HEK293 (cell line): ENCODE measurements around the gene IQGAP3.
"Not testable (repeated sequence)": the region's sequence is repeated elsewhere in the genome, so short reads cannot be mapped to it uniquely, and the experiment has no call there.

Experiments used
- CTCF ChIA-PET: fragments of 350-600 bp; formaldehyde crosslinking; extraction: SDS; loops from one replicate; lab custom pipeline; 2021; ENCODE audit warnings: antibody characterized with exemption; lab: Yijun Ruan, JAX
- POLR2A ChIA-PET: fragments of 300-600 bp; formaldehyde crosslinking; extraction: SDS; loops from one replicate; lab custom pipeline; 2020; ENCODE audit warnings: antibody characterized with exemption, inconsistent platforms; lab: Yijun Ruan, JAX
- H3K27ac ChIP-seq: fragments of 200-500 bp; sonication (Bioruptor generic); 2 replicates; pipeline ENCODE4 v1.5.1; 2014; ENCODE audit warnings: low read depth, low read length, control low read depth, inconsistent platforms; ENCODE audit errors: extremely low read depth
- H3K36me3 ChIP-seq, 2 experiments: fragments of 200-500 bp in 1 of 2; sonication (Bioruptor generic) in 1 of 2; 1 replicate in 1 of 2; 2 replicates in 1 of 2; pipeline ENCODE4 v1.5.1; 2014 to 2017; ENCODE audit warnings: inconsistent platforms in 2 of 2, low read length in 2 of 2; ENCODE audit not compliant: control insufficient read depth in 2 of 2, insufficient read depth in 1 of 2
- H3K4me1 ChIP-seq: fragments of 200-500 bp; sonication (Bioruptor generic); 2 replicates; pipeline ENCODE4 v1.5.1; 2014; ENCODE audit warnings: mild to moderate bottlenecking, low read length, inconsistent platforms; ENCODE audit not compliant: control insufficient read depth, insufficient read depth
- H3K4me3 ChIP-seq: 2 replicates; pipeline ENCODE4 v1.5.1; 2011; ENCODE audit warnings: low read depth, mild to moderate bottlenecking, control low read depth, low read length, moderate library complexity
- H3K9me3 ChIP-seq: fragments of 200-500 bp; sonication (Bioruptor generic); 2 replicates; pipeline ENCODE4 v1.5.1; 2014; ENCODE audit warnings: low read depth, low read length, inconsistent platforms; ENCODE audit not compliant: control insufficient read depth, insufficient read depth
- BCL11A ChIP-seq: fragments of 450-650 bp; formaldehyde crosslinking; IDR thresholded peaks from 2 replicates; pipeline ENCODE4 v1.5.1; 2016; ENCODE audit warnings: low read depth, missing biosample characterization, missing genetic modification characterization
- FEZF1 ChIP-seq: fragments of 450-650 bp; formaldehyde crosslinking; IDR thresholded peaks from 2 replicates; pipeline ENCODE4 v1.5.1; 2016; ENCODE audit warnings: missing biosample characterization, missing genetic modification characterization
- GLIS1 ChIP-seq: fragments of 450-650 bp; formaldehyde crosslinking; IDR thresholded peaks from 2 replicates; pipeline ENCODE4 v1.5.1; 2016; ENCODE audit warnings: missing biosample characterization, missing genetic modification characterization
- HOXD13 ChIP-seq: sonication (generic); formaldehyde crosslinking; IDR thresholded peaks from 2 replicates; pipeline ENCODE4 v1.8.0; 2022; ENCODE audit warnings: missing genetic modification reagents, borderline replicate concordance
- WT1 ChIP-seq: fragments of 450-650 bp; formaldehyde crosslinking; IDR thresholded peaks from 2 replicates; pipeline ENCODE4 v1.5.1; 2016; ENCODE audit warnings: missing biosample characterization, missing genetic modification characterization
- YY2 ChIP-seq: fragments of 450-650 bp; formaldehyde crosslinking; IDR thresholded peaks from 2 replicates; pipeline ENCODE4 v1.5.1; 2016; ENCODE audit warnings: missing biosample characterization, missing genetic modification characterization
- ZBTB20 ChIP-seq: fragments of 450-650 bp; formaldehyde crosslinking; IDR thresholded peaks from 2 replicates; pipeline ENCODE4 v1.5.1; 2016; ENCODE audit warnings: missing biosample characterization, missing genetic modification characterization
- ZFP41 ChIP-seq: fragments of 450-650 bp; formaldehyde crosslinking; IDR thresholded peaks from 2 replicates; pipeline ENCODE4 v1.5.1; 2016; ENCODE audit warnings: missing biosample characterization, missing genetic modification characterization, borderline replicate concordance
- ZNF146 ChIP-seq: fragments of 450-650 bp; formaldehyde crosslinking; IDR thresholded peaks from 2 replicates; pipeline ENCODE4 v1.5.1; 2016; ENCODE audit warnings: missing biosample characterization, missing genetic modification characterization
- ZNF221 ChIP-seq: fragments of 450-650 bp; formaldehyde crosslinking; IDR thresholded peaks from 2 replicates; pipeline ENCODE4 v1.5.1; 2017; ENCODE audit warnings: missing biosample characterization, missing genetic modification characterization, borderline replicate concordance
- ZNF248 ChIP-seq: fragments of 450-650 bp; formaldehyde crosslinking; IDR thresholded peaks from 2 replicates; pipeline ENCODE4 v1.5.1; 2017; ENCODE audit warnings: missing biosample characterization, missing genetic modification characterization
- ZNF423 ChIP-seq: fragments of 450-650 bp; formaldehyde crosslinking; IDR thresholded peaks from 2 replicates; pipeline ENCODE4 v1.5.1; 2016; ENCODE audit warnings: missing biosample characterization, missing genetic modification characterization
- ZNF560 ChIP-seq: fragments of 450-650 bp; formaldehyde crosslinking; IDR thresholded peaks from 2 replicates; pipeline ENCODE4 v1.5.1; 2017; ENCODE audit warnings: missing biosample characterization, missing genetic modification characterization, borderline replicate concordance
- ZNF610 ChIP-seq: fragments of 450-650 bp; formaldehyde crosslinking; IDR thresholded peaks from 2 replicates; pipeline ENCODE4 v1.5.1; 2016; ENCODE audit warnings: missing biosample characterization, missing genetic modification characterization, borderline replicate concordance
- ZNF654 ChIP-seq: fragments of 450-650 bp; formaldehyde crosslinking; IDR thresholded peaks from 2 replicates; pipeline ENCODE4 v1.5.1; 2016; ENCODE audit warnings: low read depth, missing biosample characterization, missing genetic modification characterization
- ZNF664 ChIP-seq: fragments of 450-650 bp; formaldehyde crosslinking; IDR thresholded peaks from 2 replicates; pipeline ENCODE4 v1.5.1; 2016; ENCODE audit warnings: missing biosample characterization, missing genetic modification characterization
- ZNF692 ChIP-seq: fragments of 450-650 bp; formaldehyde crosslinking; IDR thresholded peaks from 2 replicates; pipeline ENCODE4 v1.5.1; 2016; ENCODE audit warnings: missing biosample characterization, missing genetic modification characterization
- ZSCAN16 ChIP-seq: fragments of 450-650 bp; formaldehyde crosslinking; IDR thresholded peaks from 2 replicates; pipeline ENCODE4 v1.5.1; 2016; ENCODE audit warnings: missing biosample characterization, missing genetic modification characterization
- TF ChIP-seq, protein P1 (sequence below): fragments of 450-650 bp; formaldehyde crosslinking; IDR thresholded peaks from 2 replicates; pipeline ENCODE4 v1.5.1; 2016; ENCODE audit warnings: missing biosample characterization, missing genetic modification characterization
- TF ChIP-seq, protein P2 (sequence below): fragments of 450-650 bp; formaldehyde crosslinking; IDR thresholded peaks from 2 replicates; pipeline ENCODE4 v1.5.1; 2016; ENCODE audit warnings: missing biosample characterization, missing genetic modification characterization
- TF ChIP-seq, protein P3 (sequence below): fragments of 450-650 bp; formaldehyde crosslinking; IDR thresholded peaks from 2 replicates; pipeline ENCODE4 v1.5.1; 2016; ENCODE audit warnings: missing biosample characterization, missing genetic modification characterization, borderline replicate concordance
- TF ChIP-seq, protein P4 (sequence below): fragments of 450-650 bp; formaldehyde crosslinking; IDR thresholded peaks from 2 replicates; pipeline ENCODE4 v1.5.1; 2016; ENCODE audit warnings: missing biosample characterization, missing genetic modification characterization, borderline replicate concordance

Gene IQGAP3

DNA sequence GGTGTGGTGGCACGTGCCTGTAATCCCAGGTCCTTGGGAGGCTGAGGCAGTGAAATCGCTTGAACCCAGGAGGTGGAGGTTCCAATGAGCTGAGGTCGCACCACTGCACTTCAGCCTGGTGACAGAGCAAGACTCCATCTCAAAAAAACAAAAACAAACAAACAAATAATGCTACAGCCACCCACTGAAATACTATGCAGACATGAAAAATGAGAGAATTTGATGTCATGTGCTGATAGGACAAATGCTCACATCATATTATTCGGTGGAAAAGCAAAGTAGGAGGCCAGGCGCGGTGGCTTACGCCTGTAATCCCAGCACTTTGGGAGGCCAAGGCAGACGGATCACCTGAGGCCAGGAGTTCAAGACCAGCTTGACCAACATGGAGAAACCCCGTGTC is 37.7 kb upstream of the IQGAP3 start:
- H3K27ac ChIP-seq, POLR2A ChIA-PET, H3K36me3 ChIP-seq, H3K4me3 ChIP-seq, H3K9me3 ChIP-seq, H3K4me1 ChIP-seq: not testable (repeated sequence)
- TF ChIP-seq ZNF146 (tag by site-specific recombination) = peak; percentile 97
- CTCF ChIA-PET = interaction anchor here (0.6 to 0.8 kb wide), 2 partner anchors 10 to 24 kb away, joined by 3 read pairs; no protein-coding TSS in a partner anchor

DNA sequence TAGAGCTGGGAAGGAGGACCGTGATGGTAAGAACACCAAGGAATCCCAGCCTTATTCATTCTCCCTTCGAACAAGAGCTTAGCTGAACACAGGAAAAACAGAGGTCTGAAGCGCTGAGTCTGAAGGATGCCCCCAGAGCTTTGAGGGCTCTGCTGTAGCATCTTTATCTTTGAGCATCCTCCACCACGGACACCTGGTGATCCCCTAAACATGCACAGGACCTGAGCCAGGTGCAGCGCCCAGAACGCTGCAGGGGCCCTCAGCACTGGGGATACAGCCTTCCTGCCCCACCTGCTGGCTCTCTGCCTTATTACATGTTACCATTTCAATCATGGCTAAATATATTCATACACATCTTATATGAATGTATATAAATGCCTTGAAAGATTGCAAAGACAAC is 36.6 kb upstream of the IQGAP3 start:
- no peak for TF ChIP-seq HOXD13
- TF ChIP-seq GLIS1 (tag by site-specific recombination) = 0 out of 2 replicates have a peak, but pooled peaks have one; percentile 24
- no peak for TF ChIP-seq BCL11A (tag by site-specific recombination)
- TF ChIP-seq ZNF654 (tag by site-specific recombination) = peak; percentile 37; the same call in 1 of the 2 replicates
- TF ChIP-seq, protein P1, sequence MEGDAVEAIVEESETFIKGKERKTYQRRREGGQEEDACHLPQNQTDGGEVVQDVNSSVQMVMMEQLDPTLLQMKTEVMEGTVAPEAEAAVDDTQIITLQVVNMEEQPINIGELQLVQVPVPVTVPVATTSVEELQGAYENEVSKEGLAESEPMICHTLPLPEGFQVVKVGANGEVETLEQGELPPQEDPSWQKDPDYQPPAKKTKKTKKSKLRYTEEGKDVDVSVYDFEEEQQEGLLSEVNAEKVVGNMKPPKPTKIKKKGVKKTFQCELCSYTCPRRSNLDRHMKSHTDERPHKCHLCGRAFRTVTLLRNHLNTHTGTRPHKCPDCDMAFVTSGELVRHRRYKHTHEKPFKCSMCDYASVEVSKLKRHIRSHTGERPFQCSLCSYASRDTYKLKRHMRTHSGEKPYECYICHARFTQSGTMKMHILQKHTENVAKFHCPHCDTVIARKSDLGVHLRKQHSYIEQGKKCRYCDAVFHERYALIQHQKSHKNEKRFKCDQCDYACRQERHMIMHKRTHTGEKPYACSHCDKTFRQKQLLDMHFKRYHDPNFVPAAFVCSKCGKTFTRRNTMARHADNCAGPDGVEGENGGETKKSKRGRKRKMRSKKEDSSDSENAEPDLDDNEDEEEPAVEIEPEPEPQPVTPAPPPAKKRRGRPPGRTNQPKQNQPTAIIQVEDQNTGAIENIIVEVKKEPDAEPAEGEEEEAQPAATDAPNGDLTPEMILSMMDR (tag by site-specific recombination) = peak; percentile 16; the same call in 1 of the 2 replicates
- TF ChIP-seq ZNF221 = no peak
- no peak for TF ChIP-seq ZNF248 (tag by site-specific recombination)
- TF ChIP-seq, protein P2, sequence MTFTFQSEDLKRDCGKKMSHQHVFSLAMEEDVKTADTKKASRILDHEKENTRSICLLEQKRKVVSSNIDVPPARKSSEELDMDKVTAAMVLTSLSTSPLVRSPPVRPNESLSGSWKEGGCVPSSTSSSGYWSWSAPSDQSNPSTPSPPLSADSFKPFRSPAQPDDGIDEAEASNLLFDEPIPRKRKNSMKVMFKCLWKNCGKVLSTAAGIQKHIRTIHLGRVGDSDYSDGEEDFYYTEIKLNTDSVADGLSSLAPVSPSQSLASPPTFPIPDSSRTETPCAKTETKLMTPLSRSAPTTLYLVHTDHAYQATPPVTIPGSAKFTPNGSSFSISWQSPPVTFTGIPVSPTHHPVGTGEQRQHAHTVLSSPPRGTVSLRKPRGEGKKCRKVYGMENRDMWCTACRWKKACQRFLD (tag by site-specific recombination) = no peak
- Histone ChIP-seq H3K4me1 (no peaks in the 10 kb centered on the region), H3K9me3 (no peaks in the 10 kb centered on the region), H3K4me3 (no peak overlapping the region), H3K27ac (no peak overlapping the region), H3K36me3 (no peaks in the 10 kb centered on the region)
- ChIA-PET POLR2A (no interaction called here), CTCF (interaction anchor here (0.6 to 1.8 kb wide), 29 partner anchors 8 to 1146 kb away, joined by 3 to 18 read pairs (median 5); partner anchors contain the start of genes GPATCH4, HAPLN2 and TTC24)

DNA sequence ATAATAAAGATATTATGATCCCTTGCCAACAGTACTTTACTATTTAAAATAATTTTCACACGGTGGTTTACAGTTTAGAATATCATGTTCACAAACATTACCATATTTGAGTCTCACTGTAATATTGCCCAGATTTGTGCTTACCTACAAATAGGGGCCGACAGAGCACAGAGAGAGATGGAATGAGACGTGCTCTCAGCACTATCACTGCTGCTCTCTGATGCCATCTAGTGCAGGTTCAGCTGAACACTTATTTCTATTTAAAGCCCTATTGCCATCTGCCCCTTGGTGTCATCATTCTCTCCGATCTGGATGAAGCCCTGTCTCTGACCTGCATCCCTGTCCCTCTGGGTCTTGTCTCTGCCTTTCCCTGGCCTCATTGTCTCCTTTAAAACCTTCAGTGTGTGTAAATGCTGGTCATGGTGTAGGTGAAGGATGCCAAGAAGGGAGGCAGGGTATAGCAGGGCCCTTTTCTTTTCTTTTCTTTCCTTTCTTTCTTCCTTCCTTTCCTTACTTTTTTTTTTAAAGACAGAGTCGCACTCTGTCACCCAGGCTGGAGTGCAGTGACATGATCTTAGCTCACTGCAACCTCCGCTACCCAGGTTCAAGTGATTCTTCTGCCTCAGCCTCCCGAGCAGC is 35.8 kb upstream of the IQGAP3 start:
- POLR2A ChIA-PET = no interaction called here
- no peak overlapping the region for H3K4me3 ChIP-seq
- TF ChIP-seq FEZF1 = no peak
- TF ChIP-seq ZNF610 (tag by site-specific recombination) = no peak
- no peak for TF ChIP-seq ZNF560 (tag by site-specific recombination)
- no peak for TF ChIP-seq ZBTB20 (tag by site-specific recombination)
- TF ChIP-seq ZNF654 (tag by site-specific recombination) = peak; percentile 83
- TF ChIP-seq, protein P3, sequence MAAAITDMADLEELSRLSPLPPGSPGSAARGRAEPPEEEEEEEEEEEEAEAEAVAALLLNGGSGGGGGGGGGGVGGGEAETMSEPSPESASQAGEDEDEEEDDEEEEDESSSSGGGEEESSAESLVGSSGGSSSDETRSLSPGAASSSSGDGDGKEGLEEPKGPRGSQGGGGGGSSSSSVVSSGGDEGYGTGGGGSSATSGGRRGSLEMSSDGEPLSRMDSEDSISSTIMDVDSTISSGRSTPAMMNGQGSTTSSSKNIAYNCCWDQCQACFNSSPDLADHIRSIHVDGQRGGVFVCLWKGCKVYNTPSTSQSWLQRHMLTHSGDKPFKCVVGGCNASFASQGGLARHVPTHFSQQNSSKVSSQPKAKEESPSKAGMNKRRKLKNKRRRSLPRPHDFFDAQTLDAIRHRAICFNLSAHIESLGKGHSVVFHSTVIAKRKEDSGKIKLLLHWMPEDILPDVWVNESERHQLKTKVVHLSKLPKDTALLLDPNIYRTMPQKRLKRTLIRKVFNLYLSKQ = no peak
- TF ChIP-seq ZSCAN16 (tag by site-specific recombination) = no peak
- TF ChIP-seq ZNF664 (tag by site-specific recombination) = no peak
- TF ChIP-seq, protein P4, sequence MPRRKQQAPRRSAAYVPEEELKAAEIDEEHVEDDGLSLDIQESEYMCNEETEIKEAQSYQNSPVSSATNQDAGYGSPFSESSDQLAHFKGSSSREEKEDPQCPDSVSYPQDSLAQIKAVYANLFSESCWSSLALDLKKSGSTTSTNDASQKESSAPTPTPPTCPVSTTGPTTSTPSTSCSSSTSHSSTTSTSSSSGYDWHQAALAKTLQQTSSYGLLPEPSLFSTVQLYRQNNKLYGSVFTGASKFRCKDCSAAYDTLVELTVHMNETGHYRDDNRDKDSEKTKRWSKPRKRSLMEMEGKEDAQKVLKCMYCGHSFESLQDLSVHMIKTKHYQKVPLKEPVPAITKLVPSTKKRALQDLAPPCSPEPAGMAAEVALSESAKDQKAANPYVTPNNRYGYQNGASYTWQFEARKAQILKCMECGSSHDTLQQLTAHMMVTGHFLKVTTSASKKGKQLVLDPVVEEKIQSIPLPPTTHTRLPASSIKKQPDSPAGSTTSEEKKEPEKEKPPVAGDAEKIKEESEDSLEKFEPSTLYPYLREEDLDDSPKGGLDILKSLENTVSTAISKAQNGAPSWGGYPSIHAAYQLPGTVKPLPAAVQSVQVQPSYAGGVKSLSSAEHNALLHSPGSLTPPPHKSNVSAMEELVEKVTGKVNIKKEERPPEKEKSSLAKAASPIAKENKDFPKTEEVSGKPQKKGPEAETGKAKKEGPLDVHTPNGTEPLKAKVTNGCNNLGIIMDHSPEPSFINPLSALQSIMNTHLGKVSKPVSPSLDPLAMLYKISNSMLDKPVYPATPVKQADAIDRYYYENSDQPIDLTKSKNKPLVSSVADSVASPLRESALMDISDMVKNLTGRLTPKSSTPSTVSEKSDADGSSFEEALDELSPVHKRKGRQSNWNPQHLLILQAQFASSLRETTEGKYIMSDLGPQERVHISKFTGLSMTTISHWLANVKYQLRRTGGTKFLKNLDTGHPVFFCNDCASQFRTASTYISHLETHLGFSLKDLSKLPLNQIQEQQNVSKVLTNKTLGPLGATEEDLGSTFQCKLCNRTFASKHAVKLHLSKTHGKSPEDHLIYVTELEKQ = no peak
- no peak for TF ChIP-seq ZFP41
- TF ChIP-seq ZNF423 (tag by site-specific recombination) = no peak
- TF ChIP-seq WT1 = no peak
- no peak for TF ChIP-seq YY2 (tag by site-specific recombination)
- TF ChIP-seq ZNF692 (tag by site-specific recombination) = no peak

More for the DNA sequence above, 35.8 kb upstream of the IQGAP3 start:
- CTCF ChIA-PET = interaction anchor here (0.6 to 1.8 kb wide), 33 partner anchors 8 to 1147 kb away, joined by 3 to 18 read pairs (median 4); partner anchors contain the start of genes GPATCH4, HAPLN2 and TTC24
- H3K36me3 ChIP-seq = no peaks in the 10 kb centered on the region
- H3K9me3 ChIP-seq = no peaks in the 10 kb centered on the region
- H3K4me1 ChIP-seq = no peaks in the 10 kb centered on the region
- no peak overlapping the region for H3K27ac ChIP-seq
